ENCODE data around the gene S100A6. TPM values are rescaled to one million over a fixed set of nuclear protein-coding genes. Genes with fewer than 3 reads are reported as not detected.
"Not testable (repeated sequence)": the region's sequence is repeated elsewhere in the genome, so short reads cannot be mapped to it uniquely, and the experiment has no call there.

The S100A6 gene
- total RNA-seq, result 9.2 TPM

DNA sequence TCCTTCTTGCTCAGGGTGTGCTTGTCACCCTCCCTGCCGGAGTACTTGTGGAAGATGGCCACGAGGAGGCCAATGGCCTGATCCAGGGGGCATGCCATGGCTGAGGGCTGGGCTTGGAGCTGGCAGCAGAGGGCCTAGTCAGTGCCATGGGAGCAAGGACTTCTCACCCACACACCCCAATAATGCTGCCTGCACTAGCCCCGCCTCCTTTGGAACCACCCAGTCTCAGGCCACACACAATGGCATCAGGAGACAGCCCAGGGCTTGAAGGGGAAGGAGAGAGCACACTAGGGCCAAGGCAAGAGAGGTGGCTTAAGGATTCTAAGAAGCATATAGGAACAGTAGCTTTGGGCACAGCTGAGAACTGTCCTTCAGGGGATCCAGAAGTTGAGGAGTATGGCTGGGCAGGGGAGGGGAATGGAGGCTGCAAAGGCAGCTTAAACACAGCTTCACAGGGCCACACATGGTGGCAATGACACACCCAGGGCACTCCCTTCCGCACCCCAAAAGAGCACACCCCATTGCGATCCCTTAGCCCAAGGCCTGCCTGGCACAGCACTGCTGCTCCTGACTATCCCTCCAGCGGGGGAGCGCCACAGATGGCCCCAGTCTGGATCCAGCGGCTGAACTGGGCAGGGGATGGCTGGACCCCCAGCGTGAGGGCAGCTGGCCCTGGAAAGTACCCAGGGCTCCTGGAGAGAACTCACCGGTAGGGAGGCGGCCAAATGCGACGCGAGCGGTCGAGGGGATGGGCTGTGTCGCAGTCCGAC is at the start of gene S100A6:
Gene S100A6 (minus strand): TSS at position 750 of the 770 bp plus-strand sequence. CDS start 652 bp downstream, at position 98.
- no peak for DNase-seq

DNA sequence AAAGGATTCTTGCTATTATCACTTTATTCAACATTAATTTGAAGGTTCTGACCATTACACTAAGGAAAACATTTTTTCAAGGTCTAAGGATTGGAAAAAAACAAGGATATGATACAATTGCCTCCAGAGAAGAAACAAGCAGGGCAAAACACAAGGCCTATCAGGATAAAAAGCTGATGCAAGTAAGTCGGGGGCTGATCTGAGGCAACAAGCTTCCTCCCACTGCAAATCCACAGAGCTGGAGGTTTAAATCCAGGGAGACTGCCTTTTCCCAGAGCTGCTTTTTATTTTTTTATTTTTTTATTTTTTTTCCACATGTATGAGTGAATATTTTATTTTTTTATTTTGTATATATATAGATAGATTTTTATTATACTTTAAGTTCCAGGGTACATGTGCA is 49.2 kb upstream of the S100A6 start:
- no peak for DNase-seq

DNA sequence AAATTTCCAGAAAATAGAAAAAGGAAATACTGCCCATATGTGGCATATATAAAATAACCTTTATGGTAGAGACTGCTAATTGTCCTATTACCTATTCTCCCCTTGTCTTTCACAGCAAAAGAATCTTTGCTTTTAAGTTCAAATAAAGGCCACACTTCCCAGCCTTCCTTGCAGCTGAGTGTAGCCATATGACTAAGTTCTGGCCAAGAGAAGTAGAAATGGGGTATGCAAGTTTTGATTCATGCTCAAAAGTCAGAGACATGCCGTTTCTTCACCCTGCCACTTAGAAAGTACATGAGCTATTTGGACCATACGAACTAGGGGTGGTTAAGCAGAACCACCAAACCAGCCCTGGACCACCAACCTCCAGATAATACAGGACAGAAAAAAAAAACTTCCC is 48.2 kb upstream of the S100A6 start:
- no peak for DNase-seq

GRCh38 chr1:153583514-153583913 is 47.7 kb upstream of the S100A6 start:
- DNase-seq, result not testable (repeated sequence)

- DNase-seq, result not testable (repeated sequence)
Measured at GRCh38 chr1:153582836-153583235, 47.0 kb upstream of the S100A6 start.

- no peak for DNase-seq
Measured at GRCh38 chr1:153578936-153579335, 43.1 kb upstream of the S100A6 start.

- no peak for DNase-seq
Measured at GRCh38 chr1:153578490-153578889, 42.7 kb upstream of the S100A6 start.

DNA sequence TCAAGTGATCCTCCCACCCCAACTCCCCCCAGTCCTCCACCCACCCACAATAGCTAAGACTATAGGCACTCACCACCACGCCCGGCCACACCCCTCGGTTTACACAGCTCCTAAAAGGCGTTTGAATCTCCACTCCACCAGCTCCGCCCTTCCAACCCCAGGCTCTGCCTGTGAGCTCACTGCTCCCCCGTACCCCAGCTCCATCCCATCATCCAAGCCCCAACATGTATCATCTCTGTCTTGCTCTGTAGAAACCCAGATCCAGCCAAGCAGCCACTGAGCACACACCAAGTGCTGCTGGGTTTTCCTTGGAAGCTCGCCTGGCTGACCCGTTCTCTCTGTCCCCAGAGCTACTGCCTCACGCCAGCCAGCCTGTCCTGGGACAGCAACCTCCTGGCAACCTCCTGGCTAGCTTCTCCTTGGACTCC is 41.8 kb upstream of the S100A6 start:
- DNase-seq, result no peak

DNA sequence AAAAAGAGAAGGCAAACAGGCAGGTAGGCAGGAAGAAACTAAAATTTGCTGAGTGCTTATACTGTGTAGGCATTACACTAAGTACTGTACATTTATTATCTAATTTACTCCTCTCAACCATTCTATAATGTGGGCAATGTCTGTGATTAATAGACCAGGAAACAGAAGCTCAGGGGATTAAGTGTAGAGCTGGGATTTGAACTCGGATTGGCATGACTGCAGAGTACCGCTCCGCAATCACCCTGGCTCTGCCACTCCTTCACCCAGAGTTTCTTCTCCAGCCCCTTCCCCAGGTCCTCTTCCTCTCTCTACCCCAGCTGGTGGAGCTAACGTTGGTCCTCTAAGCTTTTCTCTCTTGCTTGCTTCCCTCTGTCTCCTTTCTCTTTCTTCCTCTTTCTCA is 41.3 kb upstream of the S100A6 start:
- DNase-seq, result no peak

DNA sequence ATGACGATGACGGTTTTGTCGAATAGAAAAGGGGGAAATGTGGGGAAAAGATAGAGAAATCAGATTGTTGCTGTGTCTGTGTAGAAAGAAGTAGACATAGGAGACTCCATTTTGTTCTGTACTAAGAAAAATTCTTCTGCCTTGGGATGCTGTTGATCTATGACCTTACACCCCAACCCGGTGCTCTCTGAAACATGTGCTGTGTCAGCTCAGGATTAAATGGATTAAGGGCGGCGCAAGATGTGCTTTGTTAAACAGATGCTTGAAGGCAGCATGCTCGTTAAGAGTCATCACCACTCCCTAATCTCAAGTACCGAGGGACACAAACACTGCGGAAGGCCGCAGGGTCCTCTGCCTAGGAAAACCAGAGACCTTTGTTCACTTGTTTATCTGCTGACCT is 39.7 kb upstream of the S100A6 start:
- not testable (repeated sequence) for DNase-seq

DNA sequence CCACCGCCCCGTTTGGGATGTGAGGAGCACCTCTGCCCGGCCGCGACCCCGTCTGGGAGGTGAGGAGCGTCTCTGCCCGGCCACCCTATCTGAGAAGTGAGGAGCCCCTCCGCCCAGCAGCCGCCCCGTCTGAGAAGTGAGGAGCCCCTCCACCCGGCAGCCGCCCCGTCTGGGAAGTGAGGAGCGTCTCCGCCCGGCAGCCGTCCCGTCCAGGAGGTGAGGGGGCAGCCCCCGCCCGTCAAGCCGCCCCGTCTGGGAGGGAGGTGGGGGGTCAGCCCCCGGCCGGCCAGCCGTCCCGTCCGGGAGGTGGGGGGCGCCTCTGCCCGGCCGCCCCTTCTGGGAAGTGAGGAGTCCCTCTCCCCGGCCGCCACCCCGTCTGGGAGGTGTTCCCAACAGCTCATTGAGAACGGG is 39.3 kb upstream of the S100A6 start:
- not testable (repeated sequence) for DNase-seq

GRCh38 chr1:153573351-153573750 is 37.6 kb upstream of the S100A6 start:
- no peak for DNase-seq

GRCh38 chr1:153572569-153573015 is 36.8 kb upstream of the S100A6 start:
- peak; percentile 66 for DNase-seq

GRCh38 chr1:153571706-153572105 is 35.9 kb upstream of the S100A6 start:
- DNase-seq, result no peak

DNA sequence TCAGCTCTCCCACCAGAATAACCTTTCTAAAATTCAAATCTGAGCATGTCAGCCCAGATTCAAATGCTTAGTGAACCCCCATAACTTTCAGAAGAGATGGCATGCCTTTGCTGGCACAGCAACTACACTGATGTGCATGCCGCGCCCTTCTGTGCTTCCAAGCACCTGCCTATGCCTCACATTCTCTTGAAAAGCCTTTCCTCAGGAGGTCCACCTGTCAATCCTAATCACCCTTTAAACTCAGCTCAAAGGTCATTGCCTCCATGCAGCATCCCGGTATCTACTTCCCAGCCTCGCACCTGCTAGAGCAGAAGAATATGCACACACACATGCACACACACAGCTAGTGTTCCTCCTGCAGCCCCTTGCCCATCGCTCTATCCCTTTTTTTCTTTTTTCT is 35.1 kb upstream of the S100A6 start:
- DNase-seq, result no peak

GRCh38 chr1:153569465-153569864 is 33.7 kb upstream of the S100A6 start:
- no peak for DNase-seq

GRCh38 chr1:153568367-153569099 is 32.7 kb upstream of the S100A6 start:
- peak; percentile 64 for DNase-seq

DNA sequence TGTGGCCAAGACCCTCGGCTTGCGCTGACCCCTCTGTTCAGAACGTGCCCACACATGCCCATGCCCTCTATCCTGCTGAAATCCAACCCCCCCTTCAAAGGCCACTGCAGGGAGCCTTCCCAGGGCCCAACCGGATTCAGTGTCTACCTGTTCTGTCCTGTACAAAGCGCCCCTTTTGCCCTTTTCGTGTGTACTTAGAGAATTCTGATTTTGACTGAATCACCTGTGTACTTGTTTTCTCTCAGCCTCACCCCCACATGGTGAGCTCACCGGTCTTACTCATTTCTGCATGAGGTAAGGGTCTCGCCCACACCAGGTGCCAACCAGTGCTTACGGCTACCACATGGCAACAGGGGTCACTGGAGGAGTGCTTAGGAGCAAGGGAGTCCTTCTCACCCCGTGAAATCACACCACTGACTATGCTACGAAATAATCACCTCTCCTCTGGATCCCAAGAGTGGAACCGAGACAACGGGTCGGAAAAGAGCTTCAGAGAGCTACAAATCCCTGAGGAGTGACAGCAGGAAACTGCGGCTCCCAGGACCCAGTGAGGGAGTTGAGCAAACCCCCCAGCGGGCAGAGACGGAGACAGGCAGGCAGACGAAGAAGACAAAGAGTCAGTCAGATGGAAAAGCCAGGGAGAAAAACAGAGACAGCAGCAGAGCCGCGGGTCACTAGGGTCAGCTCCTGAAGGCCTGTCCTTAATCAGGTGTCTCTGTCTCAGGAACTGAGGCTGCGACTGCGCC is 32.0 kb upstream of the S100A6 start:
- DNase-seq, result no peak

GRCh38 chr1:153566414-153567371 is 30.9 kb upstream of the S100A6 start:
- peak; percentile 73 for DNase-seq

- no peak for DNase-seq
Measured at GRCh38 chr1:153565529-153566374, 30.0 kb upstream of the S100A6 start, which contains the start of gene S100A2. TSS of gene S100A2 (minus strand) at chr1:153565844. CDS start at chr1:153563877, 1,967 bp downstream.

- no peak for DNase-seq
Measured at GRCh38 chr1:153563991-153564390, 28.2 kb upstream of the S100A6 start.

Data from occipital lobe (tissue), 2 donors.